H9 (cell line): ENCODE data around the gene LRRC8A. TPM values are rescaled to one million over a fixed set of nuclear protein-coding genes. Genes with fewer than 3 reads are reported as not detected.

ENCODE experiments used
- DNase-seq: peaks from one replicate; pipeline ENCODE4 v3.0.0-alpha.2; 2017
- H2AFZ ChIP-seq: one replicate; pipeline ENCODE4 v1.6.1; 2013; ENCODE audit warnings: mild to moderate bottlenecking, low read length, control low read depth, moderate library complexity
- H2AK5ac ChIP-seq: 2 replicates; pipeline ENCODE4 v1.6.1; 2013; ENCODE audit warnings: low read length, control low read depth, mixed read lengths; ENCODE audit not compliant: insufficient read length
- H2BK120ac ChIP-seq: one replicate; pipeline ENCODE4 v1.6.1; 2013; ENCODE audit warnings: low read depth, mild to moderate bottlenecking, low read length, control low read depth, inconsistent platforms; ENCODE audit not compliant: poor library complexity, severe bottlenecking
- H2BK12ac ChIP-seq: 2 replicates; pipeline ENCODE4 v1.6.1; 2013; ENCODE audit warnings: low read length, control low read depth, mixed read lengths, low read depth; ENCODE audit not compliant: insufficient read length
- H2BK15ac ChIP-seq: 2 replicates; pipeline ENCODE4 v1.6.1; 2013; ENCODE audit warnings: low read depth, low read length, control low read depth
- H2BK20ac ChIP-seq: one replicate; pipeline ENCODE4 v1.6.1; 2013; ENCODE audit warnings: low read depth, mild to moderate bottlenecking, low read length, control low read depth, inconsistent platforms; ENCODE audit not compliant: poor library complexity, severe bottlenecking
- H2BK5ac ChIP-seq: 2 replicates; pipeline ENCODE4 v1.6.1; 2013; ENCODE audit warnings: low read length, control low read depth, mixed read lengths; ENCODE audit not compliant: insufficient read length
- H3K14ac ChIP-seq: 2 replicates; pipeline ENCODE4 v1.6.1; 2013; ENCODE audit warnings: low read length, control low read depth; ENCODE audit not compliant: insufficient read depth
- H3K18ac ChIP-seq: 2 replicates; pipeline ENCODE4 v1.6.1; 2013; ENCODE audit warnings: low read depth, mild to moderate bottlenecking, mixed read lengths, low read length, control low read depth; ENCODE audit not compliant: insufficient read length
- H3K23ac ChIP-seq: 2 replicates; pipeline ENCODE4 v1.6.1; 2013; ENCODE audit warnings: low read length, control low read depth, mixed read lengths, low read depth; ENCODE audit not compliant: insufficient read length
- H3K23me2 ChIP-seq: 2 replicates; pipeline ENCODE4 v1.6.1; 2013; ENCODE audit warnings: low read depth, mild to moderate bottlenecking, mixed read lengths, low read length, control low read depth; ENCODE audit not compliant: insufficient read length, poor library complexity, severe bottlenecking
- H3K27ac ChIP-seq: 2 replicates; pipeline ENCODE4 v1.5.1; 2013; ENCODE audit warnings: low read length, control low read depth, mixed read lengths, low read depth; ENCODE audit not compliant: insufficient read length
- H3K27me3 ChIP-seq: 2 replicates; pipeline ENCODE4 v1.6.1; 2013; ENCODE audit warnings: low read length, control low read depth, inconsistent platforms; ENCODE audit not compliant: insufficient read depth
- H3K4ac ChIP-seq: 2 replicates; pipeline ENCODE4 v1.6.1; 2013; ENCODE audit warnings: low read depth, mild to moderate bottlenecking, control low read depth, inconsistent platforms, low read length, moderate library complexity
- H3K4me1 ChIP-seq: 2 replicates; pipeline ENCODE4 v1.6.1; 2013; ENCODE audit warnings: low read length, control low read depth, inconsistent platforms; ENCODE audit not compliant: insufficient read depth
- H3K4me2 ChIP-seq: 2 replicates; pipeline ENCODE4 v1.6.1; 2013; ENCODE audit warnings: low read length, control low read depth, mixed read lengths; ENCODE audit not compliant: insufficient read length, insufficient read depth
- H3K56ac ChIP-seq: 2 replicates; pipeline ENCODE4 v1.6.1; 2013; ENCODE audit warnings: low read depth, mild to moderate bottlenecking, mixed read lengths, low read length, control low read depth; ENCODE audit not compliant: insufficient read length
- H3K79me1 ChIP-seq: 2 replicates; pipeline ENCODE4 v1.6.1; 2013; ENCODE audit warnings: low read depth, mild to moderate bottlenecking, moderate library complexity, low read length, control low read depth, inconsistent platforms; ENCODE audit not compliant: insufficient read depth, poor library complexity, severe bottlenecking
- H3K79me2 ChIP-seq: 2 replicates; pipeline ENCODE4 v1.6.1; 2013; ENCODE audit warnings: low read length, control low read depth, inconsistent platforms; ENCODE audit not compliant: insufficient read depth
- H3K9ac ChIP-seq: 2 replicates; pipeline ENCODE4 v1.6.1; 2013; ENCODE audit warnings: low read length, control low read depth, mixed read lengths; ENCODE audit not compliant: insufficient read length; ENCODE audit errors: extremely low read depth
- H3K9me3 ChIP-seq: one replicate; pipeline ENCODE4 v1.6.1; 2013; ENCODE audit warnings: low read depth, low read length, inconsistent platforms; ENCODE audit not compliant: control insufficient read depth
- H3T11ph ChIP-seq: one replicate; pipeline ENCODE4 v1.6.1; 2013; ENCODE audit warnings: mild to moderate bottlenecking, low read length, control low read depth, inconsistent platforms
- H4K20me1 ChIP-seq: one replicate; pipeline ENCODE4 v1.6.1; 2013; ENCODE audit not compliant: control insufficient read depth, insufficient read length, insufficient read depth
- H4K5ac ChIP-seq: 2 replicates; pipeline ENCODE4 v1.6.1; 2013; ENCODE audit warnings: low read depth, mild to moderate bottlenecking, mixed read lengths, low read length, control low read depth; ENCODE audit not compliant: insufficient read length
- H4K8ac ChIP-seq: replicated peaks from 2 replicates; pipeline ENCODE4 v1.6.1; 2013; ENCODE audit warnings: low read length, control low read depth, mixed read lengths, low read depth; ENCODE audit not compliant: insufficient read length
- H4K91ac ChIP-seq: 2 replicates; pipeline ENCODE4 v1.6.1; 2013; ENCODE audit warnings: low read depth, mild to moderate bottlenecking, moderate library complexity, mixed read lengths, low read length, control low read depth; ENCODE audit not compliant: insufficient read length
- H3K27ac Mint-ChIP-seq, 3 experiments: 2 replicates in 2 of 3; 3 replicates in 1 of 3; pipeline ENCODE4 v1.8.0; 2020 to 2021; ENCODE audit warnings: mixed read lengths in 3 of 3, mild to moderate bottlenecking in 1 of 3, moderate library complexity in 1 of 3
- H3K27me3 Mint-ChIP-seq: 2 replicates; pipeline ENCODE4 v1.8.0; 2021; ENCODE audit warnings: low read depth, mild to moderate bottlenecking, moderate library complexity, mixed read lengths
- H3K36me3 Mint-ChIP-seq, 3 experiments: 2 replicates in 2 of 3; 3 replicates in 1 of 3; pipeline ENCODE4 v1.8.0; 2020 to 2021; ENCODE audit warnings: low read depth in 3 of 3, mixed read lengths in 3 of 3; ENCODE audit not compliant: insufficient read depth in 1 of 3
- H3K4me1 Mint-ChIP-seq, 2 experiments: 2 replicates each; pipeline ENCODE4 v1.8.0; 2020; ENCODE audit warnings: mixed read lengths in 2 of 2
- H3K4me3 Mint-ChIP-seq, 2 experiments: 2 replicates in 1 of 2; 3 replicates in 1 of 2; pipeline ENCODE4 v1.8.0; 2020 to 2021; ENCODE audit warnings: mild to moderate bottlenecking in 2 of 2, mixed read lengths in 2 of 2, moderate library complexity in 1 of 2
- H3K9me3 Mint-ChIP-seq, 2 experiments: 2 replicates in 1 of 2; 3 replicates in 1 of 2; pipeline ENCODE4 v1.8.0; 2020; ENCODE audit warnings: mild to moderate bottlenecking in 2 of 2, mixed read lengths in 2 of 2, moderate library complexity in 1 of 2
- WGBS: extraction: QIAGEN DNeasy Blood & Tissue Kit; methylation state at CpG from one replicate; pipeline ENCODE4 v1.1.7; 2013; ENCODE audit warnings: missing lambda C conversion rate, low lambda C conversion rate, mixed read lengths; ENCODE audit not compliant: insufficient read length; ENCODE audit errors: extremely low coverage; 5-methylcytosine and 5-hydroxymethylcytosine counted together
- total RNA-seq: library from RNA; stranded (reverse); gene quantifications from 2 replicates; pipeline ENCODE4 v1.2.1, GENCODE V29; 2021
- TF ChIP-seq, protein P1 (sequence below): fragments of 200-600 bp; sonication (generic); conservative IDR thresholded peaks from 3 replicates; pipeline ENCODE4 v1.8.0; 2021; ENCODE audit warnings: antibody characterized with exemption, mild to moderate bottlenecking

The LRRC8A gene
- total RNA-seq, 1 experiment from 2014 or later = 76.0 TPM

DNA sequence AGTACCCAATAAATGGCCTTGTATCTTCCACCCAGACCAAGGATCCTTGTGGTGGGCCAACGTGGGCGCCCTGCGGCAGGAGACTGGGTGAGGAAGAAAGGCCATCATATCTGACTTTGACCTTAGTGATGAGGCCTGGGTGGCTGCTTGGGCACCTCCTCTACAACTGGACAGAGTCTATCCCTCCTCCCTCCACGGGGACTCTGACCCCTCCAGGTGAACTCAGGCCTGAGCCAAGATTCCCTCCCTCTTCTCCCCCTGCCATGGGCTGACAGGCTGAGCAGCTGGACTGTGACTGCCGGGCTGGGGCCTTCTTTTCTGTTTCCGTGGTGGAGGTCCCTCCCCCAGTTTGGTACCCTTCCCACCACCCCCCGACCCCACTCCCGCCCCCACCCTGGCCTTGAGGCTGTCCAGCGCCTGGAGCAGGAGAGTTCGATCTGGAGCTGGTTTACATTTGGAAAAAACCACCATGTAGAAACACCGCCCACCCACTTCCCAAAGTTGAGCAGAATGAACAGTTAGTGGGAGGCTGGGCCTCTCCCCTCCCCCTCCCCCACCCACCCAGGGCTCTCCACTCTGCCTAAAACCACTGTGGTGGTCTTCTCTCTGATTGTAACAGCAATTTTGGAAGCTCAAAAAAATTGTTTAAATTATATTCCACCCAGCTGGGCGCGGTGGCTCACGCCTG is 37.6 kb downstream of the LRRC8A start:
- H3K27me3 ChIP-seq = no peaks in the 10 kb centered on the region
- H3K56ac ChIP-seq = no peak overlapping the region
- no peaks in the 10 kb centered on the region for H3K79me2 ChIP-seq
- TF ChIP-seq, protein P1, sequence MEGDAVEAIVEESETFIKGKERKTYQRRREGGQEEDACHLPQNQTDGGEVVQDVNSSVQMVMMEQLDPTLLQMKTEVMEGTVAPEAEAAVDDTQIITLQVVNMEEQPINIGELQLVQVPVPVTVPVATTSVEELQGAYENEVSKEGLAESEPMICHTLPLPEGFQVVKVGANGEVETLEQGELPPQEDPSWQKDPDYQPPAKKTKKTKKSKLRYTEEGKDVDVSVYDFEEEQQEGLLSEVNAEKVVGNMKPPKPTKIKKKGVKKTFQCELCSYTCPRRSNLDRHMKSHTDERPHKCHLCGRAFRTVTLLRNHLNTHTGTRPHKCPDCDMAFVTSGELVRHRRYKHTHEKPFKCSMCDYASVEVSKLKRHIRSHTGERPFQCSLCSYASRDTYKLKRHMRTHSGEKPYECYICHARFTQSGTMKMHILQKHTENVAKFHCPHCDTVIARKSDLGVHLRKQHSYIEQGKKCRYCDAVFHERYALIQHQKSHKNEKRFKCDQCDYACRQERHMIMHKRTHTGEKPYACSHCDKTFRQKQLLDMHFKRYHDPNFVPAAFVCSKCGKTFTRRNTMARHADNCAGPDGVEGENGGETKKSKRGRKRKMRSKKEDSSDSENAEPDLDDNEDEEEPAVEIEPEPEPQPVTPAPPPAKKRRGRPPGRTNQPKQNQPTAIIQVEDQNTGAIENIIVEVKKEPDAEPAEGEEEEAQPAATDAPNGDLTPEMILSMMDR = no peak
- H3K4me2 ChIP-seq = no peak overlapping the region
- Mint-ChIP-seq H3K4me3 (no peak overlapping the region), H3K4me1 (peaks cover 16 to 17% of the 10 kb centered on the region in 2 experiments), H3K27ac (peak overlapping the region in 2 of 3 experiments; percentile 81 to 88; a peak in 4 of 7 replicates), H3K36me3 (peaks cover 18 to 34% (median 30%) of the 10 kb centered on the region in 3 experiments; a peak in 6 of 7 replicates), H3K9me3 (no peaks in the 10 kb centered on the region), H3K27me3 (no peaks in the 10 kb centered on the region)
- DNase-seq = no peak
- no peak overlapping the region for H2AK5ac ChIP-seq
- no peaks in the 10 kb centered on the region for H3K23me2 ChIP-seq
- H3T11ph ChIP-seq = no peak overlapping the region
- no peaks in the 10 kb centered on the region for H3K9me3 ChIP-seq
- no peaks in the 10 kb centered on the region for H3K79me1 ChIP-seq
- H2BK120ac ChIP-seq = no peak overlapping the region
- peaks cover 3% of the 10 kb centered on the region for H4K20me1 ChIP-seq
- no peak overlapping the region for H3K9ac ChIP-seq
- no peak overlapping the region for H3K23ac ChIP-seq
- H3K14ac ChIP-seq = no peak overlapping the region
- H3K4ac ChIP-seq = no peak overlapping the region
- H2AFZ ChIP-seq = no peak overlapping the region
- no peaks in the 10 kb centered on the region; the same call in 1 of the 2 replicates for H3K4me1 ChIP-seq
- no peak overlapping the region for H2BK12ac ChIP-seq
- no peak overlapping the region for H4K5ac ChIP-seq
- H2BK15ac ChIP-seq = no peak overlapping the region
- WGBS = no CpG with 5 or more reads among the region's 14 CpGs
- H3K18ac ChIP-seq = no peak overlapping the region
- H4K91ac ChIP-seq = no peak overlapping the region
- no peak overlapping the region for H4K8ac ChIP-seq
- H3K27ac ChIP-seq = no peak overlapping the region
- H2BK20ac ChIP-seq = no peak overlapping the region
- no peak overlapping the region for H2BK5ac ChIP-seq
